WTC11 (cell line): ENCODE data around the gene RPL7L1. TPM values are rescaled to one million over a fixed set of nuclear protein-coding genes. Genes with fewer than 3 reads are reported as not detected.

Experiments
- ATAC-seq: fragments of 200-7000 bp; cut with Tn5 transposase; 2 replicates; pipeline ENCODE4 v1.10.0; 2021; ENCODE audit warnings: mild to moderate bottlenecking, moderate library complexity
- CTCF ChIA-PET: fragments of 300-600 bp; sonication (Branson Sonifier 250); formaldehyde crosslinking; loops from one replicate; lab custom pipeline; 2021; ENCODE audit warnings: antibody characterized with exemption; lab: Charles Lee
- POLR2A ChIA-PET: fragments of 350-600 bp; sonication (Branson Sonifier 250); formaldehyde crosslinking; loops from one replicate; lab custom pipeline; 2021; ENCODE audit warnings: antibody characterized with exemption; lab: Charles Lee
- DNase-seq: peaks from one replicate; pipeline ENCODE4 v3.0.0; 2021; ENCODE audit warnings: low spot score
- H3K27ac Mint-ChIP-seq: 2 replicates; pipeline ENCODE4 v1.8.0; 2021; ENCODE audit warnings: mixed read lengths
- H3K27me3 Mint-ChIP-seq: 2 replicates; pipeline ENCODE4 v1.8.0; 2021; ENCODE audit warnings: low read depth, mild to moderate bottlenecking, moderate library complexity, mixed read lengths
- H3K36me3 Mint-ChIP-seq: 2 replicates; pipeline ENCODE4 v1.8.0; 2021; ENCODE audit warnings: mixed read lengths
- H3K4me1 Mint-ChIP-seq: 2 replicates; pipeline ENCODE4 v1.8.0; 2022; ENCODE audit warnings: mixed read lengths
- H3K4me3 Mint-ChIP-seq: 2 replicates; pipeline ENCODE4 v1.8.0; 2021; ENCODE audit warnings: mild to moderate bottlenecking, moderate library complexity, mixed read lengths
- H3K9me3 Mint-ChIP-seq: 2 replicates; pipeline ENCODE4 v1.8.0; 2021; ENCODE audit warnings: mixed read lengths
- ATF2 ChIP-seq: sonication (generic); formaldehyde crosslinking; IDR thresholded peaks from 2 replicates; pipeline ENCODE4 v1.8.1; 2022; ENCODE audit warnings: low read depth, missing genetic modification reagents, borderline replicate concordance
- GRHL2 ChIP-seq: fragments of 250-450 bp; sonication (Bioruptor Pico); IDR thresholded peaks from 2 replicates; pipeline ENCODE4 v1.8.0; 2022; ENCODE audit warnings: mild to moderate bottlenecking, moderate library complexity; ENCODE audit not compliant: insufficient replicate concordance, severe bottlenecking
- GTF2I ChIP-seq: fragments of 250-450 bp; sonication (Bioruptor Pico); conservative IDR thresholded peaks from 2 replicates; pipeline ENCODE4 v1.4.0; 2021; ENCODE audit warnings: mild to moderate bottlenecking
- HMGXB4 ChIP-seq: sonication (generic); formaldehyde crosslinking; IDR thresholded peaks from 2 replicates; pipeline ENCODE4 v1.8.1; 2023; ENCODE audit warnings: mild to moderate bottlenecking, moderate library complexity, missing genetic modification reagents
- JAZF1 ChIP-seq: fragments of 250-450 bp; sonication (Bioruptor Pico); IDR thresholded peaks from 2 replicates; pipeline ENCODE4 v1.9.0; 2021; ENCODE audit warnings: moderate library complexity, mild to moderate bottlenecking, inconsistent platforms
- KAT7 ChIP-seq: sonication (generic); formaldehyde crosslinking; IDR thresholded peaks from 2 replicates; pipeline ENCODE4 v1.8.1; 2023; ENCODE audit warnings: missing genetic modification reagents, mild to moderate bottlenecking, borderline replicate concordance
- MYBL2 ChIP-seq: sonication (generic); formaldehyde crosslinking; IDR thresholded peaks from 2 replicates; pipeline ENCODE4 v1.8.1; 2023; ENCODE audit warnings: mild to moderate bottlenecking, moderate library complexity, missing genetic modification reagents
- NR2C2 ChIP-seq: sonication (generic); formaldehyde crosslinking; IDR thresholded peaks from 2 replicates; pipeline ENCODE4 v1.8.0; 2022; ENCODE audit warnings: mild to moderate bottlenecking, missing genetic modification reagents
- RELA ChIP-seq: sonication (generic); formaldehyde crosslinking; IDR thresholded peaks from 2 replicates; pipeline ENCODE4 v1.8.1; 2022; ENCODE audit warnings: missing genetic modification reagents, mild to moderate bottlenecking, borderline replicate concordance
- SP1 ChIP-seq: sonication (generic); formaldehyde crosslinking; conservative IDR thresholded peaks from 2 replicates; pipeline ENCODE4 v1.8.1; 2022; ENCODE audit warnings: missing genetic modification reagents
- TEAD4 ChIP-seq: sonication (generic); formaldehyde crosslinking; IDR thresholded peaks from 2 replicates; pipeline ENCODE4 v1.8.0; 2022; ENCODE audit warnings: mild to moderate bottlenecking, missing genetic modification reagents
- TP53 ChIP-seq: sonication (generic); formaldehyde crosslinking; IDR thresholded peaks from 2 replicates; pipeline ENCODE4 v1.8.1; 2023; ENCODE audit warnings: mild to moderate bottlenecking, missing genetic modification reagents
- USF2 ChIP-seq: sonication (generic); formaldehyde crosslinking; IDR thresholded peaks from 2 replicates; pipeline ENCODE4 v1.8.1; 2023; ENCODE audit warnings: mild to moderate bottlenecking, missing genetic modification reagents, moderate library complexity
- ZNF263 ChIP-seq: sonication (generic); formaldehyde crosslinking; IDR thresholded peaks from 2 replicates; pipeline ENCODE4 v1.8.1; 2022; ENCODE audit warnings: low read depth, mild to moderate bottlenecking, moderate library complexity, missing genetic modification reagents
- ZNF396 ChIP-seq: fragments of 250-450 bp; sonication (Bioruptor Pico); IDR thresholded peaks from 2 replicates; pipeline ENCODE4 v1.8.0; 2021; ENCODE audit warnings: mild to moderate bottlenecking, moderate library complexity, borderline replicate concordance
- ZNF416 ChIP-seq: fragments of 250-450 bp; sonication (Bioruptor Pico); IDR thresholded peaks from 2 replicates; pipeline ENCODE4 v1.9.0; 2021; ENCODE audit warnings: mild to moderate bottlenecking, inconsistent platforms
- ZNF423 ChIP-seq: fragments of 250-450 bp; sonication (Bioruptor Pico); IDR thresholded peaks from 2 replicates; pipeline ENCODE4 v2.1.2; 2022; ENCODE audit warnings: mild to moderate bottlenecking, moderate library complexity
- ZNF671 ChIP-seq: fragments of 250-450 bp; sonication (Bioruptor Pico); IDR thresholded peaks from 2 replicates; pipeline ENCODE4 v1.8.0; 2021; ENCODE audit warnings: mild to moderate bottlenecking
- ZSCAN18 ChIP-seq: fragments of 250-450 bp; sonication (Bioruptor Pico); IDR thresholded peaks from 2 replicates; pipeline ENCODE4 v2.1.2; 2022; ENCODE audit warnings: mild to moderate bottlenecking, moderate library complexity
- total RNA-seq: library from RNA; stranded (reverse); gene quantifications from 3 replicates; pipeline ENCODE4 v1.2.3, GENCODE V29; 2021
- TF ChIP-seq, protein P1 (sequence below): sonication (generic); formaldehyde crosslinking; conservative IDR thresholded peaks from 2 replicates; pipeline ENCODE4 v1.8.1; 2023; ENCODE audit warnings: mild to moderate bottlenecking, low read depth, missing genetic modification reagents, moderate library complexity
- TF ChIP-seq, protein P2 (sequence below): sonication (generic); formaldehyde crosslinking; IDR thresholded peaks from 2 replicates; pipeline ENCODE4 v1.8.1; 2022; ENCODE audit warnings: mild to moderate bottlenecking, moderate library complexity, missing genetic modification reagents
- TF ChIP-seq, protein P3 (sequence below): fragments of 200-600 bp; IDR thresholded peaks from 2 replicates; pipeline ENCODE4 v1.8.0; 2022; ENCODE audit warnings: antibody characterized with exemption

RPL7L1 gene
- total RNA-seq, 1 experiment from 2014 or later: 107 TPM

DNA sequence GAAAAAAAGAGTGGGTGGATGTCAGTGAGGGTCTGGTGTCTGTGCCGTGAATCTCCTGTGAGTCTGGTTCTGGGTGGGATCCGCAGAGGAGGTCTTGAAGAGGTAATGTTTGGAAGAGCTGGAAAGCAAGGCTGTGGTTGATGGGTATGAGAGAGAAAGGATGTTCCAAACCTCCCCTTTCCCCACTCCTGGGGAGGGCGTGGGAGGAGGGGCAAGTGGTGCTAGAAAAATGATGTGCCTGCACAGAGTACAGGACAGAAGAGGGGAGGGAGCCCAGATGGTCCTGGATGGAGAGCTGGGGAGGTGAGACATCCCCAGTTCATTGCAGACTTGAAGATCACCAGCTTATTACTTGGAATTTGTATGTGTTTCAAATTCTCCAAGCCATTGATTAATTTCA lies 53.0 kb downstream of the RPL7L1 start:
- H3K36me3 Mint-ChIP-seq: peaks cover 39% of the 10 kb centered on the region
- TF ChIP-seq ZNF423 (CRISPR knock-in tag): no peak
- TF ChIP-seq ATF2: no peak
- TF ChIP-seq, protein P1, sequence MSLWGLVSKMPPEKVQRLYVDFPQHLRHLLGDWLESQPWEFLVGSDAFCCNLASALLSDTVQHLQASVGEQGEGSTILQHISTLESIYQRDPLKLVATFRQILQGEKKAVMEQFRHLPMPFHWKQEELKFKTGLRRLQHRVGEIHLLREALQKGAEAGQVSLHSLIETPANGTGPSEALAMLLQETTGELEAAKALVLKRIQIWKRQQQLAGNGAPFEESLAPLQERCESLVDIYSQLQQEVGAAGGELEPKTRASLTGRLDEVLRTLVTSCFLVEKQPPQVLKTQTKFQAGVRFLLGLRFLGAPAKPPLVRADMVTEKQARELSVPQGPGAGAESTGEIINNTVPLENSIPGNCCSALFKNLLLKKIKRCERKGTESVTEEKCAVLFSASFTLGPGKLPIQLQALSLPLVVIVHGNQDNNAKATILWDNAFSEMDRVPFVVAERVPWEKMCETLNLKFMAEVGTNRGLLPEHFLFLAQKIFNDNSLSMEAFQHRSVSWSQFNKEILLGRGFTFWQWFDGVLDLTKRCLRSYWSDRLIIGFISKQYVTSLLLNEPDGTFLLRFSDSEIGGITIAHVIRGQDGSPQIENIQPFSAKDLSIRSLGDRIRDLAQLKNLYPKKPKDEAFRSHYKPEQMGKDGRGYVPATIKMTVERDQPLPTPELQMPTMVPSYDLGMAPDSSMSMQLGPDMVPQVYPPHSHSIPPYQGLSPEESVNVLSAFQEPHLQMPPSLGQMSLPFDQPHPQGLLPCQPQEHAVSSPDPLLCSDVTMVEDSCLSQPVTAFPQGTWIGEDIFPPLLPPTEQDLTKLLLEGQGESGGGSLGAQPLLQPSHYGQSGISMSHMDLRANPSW: no peak
- no peak for TF ChIP-seq SP1 (CRISPR knock-in tag)
- no peak overlapping the region for H3K4me3 Mint-ChIP-seq
- ChIA-PET POLR2A (no interaction called here), CTCF (interaction anchor here (0.5 to 1.4 kb wide), 3 partner anchors 21 to 296 kb away, joined by 3 to 5 read pairs (median 3); partner anchors contain the start of gene DNPH1)
- ATAC-seq (no peak), DNase-seq (no peak)
- no peaks in the 10 kb centered on the region for H3K27me3 Mint-ChIP-seq
- H3K27ac Mint-ChIP-seq: peak overlapping the region; percentile 11
- H3K9me3 Mint-ChIP-seq: no peaks in the 10 kb centered on the region
- H3K4me1 Mint-ChIP-seq: peaks cover 34% of the 10 kb centered on the region

DNA sequence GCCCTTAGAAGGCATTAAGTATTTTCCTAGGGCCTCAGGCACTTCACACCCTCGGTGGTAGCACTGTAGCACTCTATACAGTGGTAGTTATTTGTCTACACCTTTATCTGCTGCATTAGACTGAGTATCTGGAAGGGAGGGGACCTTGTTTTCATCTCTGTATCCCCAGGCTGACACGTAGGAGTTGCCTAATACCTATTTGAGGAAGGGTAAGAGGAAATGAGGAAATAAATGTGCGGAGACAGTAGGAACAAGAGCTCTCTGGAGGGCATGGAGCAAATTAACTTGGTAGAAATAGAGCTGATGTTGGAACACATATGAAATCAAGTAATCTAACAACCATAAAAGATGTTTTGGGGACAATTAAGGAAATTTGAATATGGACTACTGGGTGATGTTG lies 53.8 kb downstream of the RPL7L1 start:
- TF ChIP-seq GTF2I (CRISPR knock-in tag) (no peak), ZNF416 (CRISPR knock-in tag) (no peak), GRHL2 (CRISPR knock-in tag) (no peak)
- TF ChIP-seq, protein P2, sequence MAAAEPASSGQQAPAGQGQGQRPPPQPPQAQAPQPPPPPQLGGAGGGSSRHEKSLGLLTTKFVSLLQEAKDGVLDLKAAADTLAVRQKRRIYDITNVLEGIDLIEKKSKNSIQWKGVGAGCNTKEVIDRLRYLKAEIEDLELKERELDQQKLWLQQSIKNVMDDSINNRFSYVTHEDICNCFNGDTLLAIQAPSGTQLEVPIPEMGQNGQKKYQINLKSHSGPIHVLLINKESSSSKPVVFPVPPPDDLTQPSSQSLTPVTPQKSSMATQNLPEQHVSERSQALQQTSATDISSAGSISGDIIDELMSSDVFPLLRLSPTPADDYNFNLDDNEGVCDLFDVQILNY (CRISPR knock-in tag): no peak
- ChIA-PET CTCF (interaction anchor here (0.5 to 0.7 kb wide), 2 partner anchors 22 to 217 kb away, joined by 3 to 5 read pairs; no protein-coding TSS in a partner anchor), POLR2A (interaction anchor here (1.0 kb wide), 1 partner anchor 21 kb away, joined by 3 read pairs; no protein-coding TSS in a partner anchor)
- Mint-ChIP-seq H3K9me3 (no peaks in the 10 kb centered on the region), H3K4me1 (peaks cover 33% of the 10 kb centered on the region), H3K27me3 (peaks cover 2% of the 10 kb centered on the region; the same call in 1 of the 2 replicates), H3K27ac (peak overlapping the region; percentile 11; the same call in 1 of the 2 replicates), H3K4me3 (no peak overlapping the region), H3K36me3 (peaks cover 47% of the 10 kb centered on the region)
- no peak for ATAC-seq
- no peak for DNase-seq

GRCh38 chr6:42935322-42935721 lies 55.9 kb downstream of the RPL7L1 start:
- DNase-seq: no peak
- H3K4me1 Mint-ChIP-seq: peaks cover 38% of the 10 kb centered on the region
- no peak overlapping the region; the same call in 1 of the 2 replicates for H3K27ac Mint-ChIP-seq
- CTCF ChIA-PET: interaction anchor here (1.2 kb wide), 1 partner anchor 24 kb away, joined by 3 read pairs; no protein-coding TSS in a partner anchor
- ATAC-seq: no peak
- H3K9me3 Mint-ChIP-seq: no peaks in the 10 kb centered on the region
- no peak overlapping the region for H3K4me3 Mint-ChIP-seq
- H3K27me3 Mint-ChIP-seq: peaks cover 2% of the 10 kb centered on the region; the same call in 1 of the 2 replicates
- H3K36me3 Mint-ChIP-seq: peaks cover 57% of the 10 kb centered on the region
- POLR2A ChIA-PET: no interaction called here
- TF ChIP-seq MYBL2 (no peak), ZSCAN18 (no peak), KAT7 (no peak), TEAD4 (CRISPR knock-in tag) (no peak), ZNF671 (CRISPR knock-in tag) (no peak), HMGXB4 (CRISPR knock-in tag) (no peak), JAZF1 (CRISPR knock-in tag) (no peak), ZNF396 (CRISPR knock-in tag) (no peak), RELA (CRISPR knock-in tag) (no peak), ZNF263 (CRISPR knock-in tag) (no peak), NR2C2 (CRISPR knock-in tag) (no peak), USF2 (CRISPR knock-in tag) (no peak), TP53 (CRISPR knock-in tag) (no peak)
- TF ChIP-seq, protein P3, sequence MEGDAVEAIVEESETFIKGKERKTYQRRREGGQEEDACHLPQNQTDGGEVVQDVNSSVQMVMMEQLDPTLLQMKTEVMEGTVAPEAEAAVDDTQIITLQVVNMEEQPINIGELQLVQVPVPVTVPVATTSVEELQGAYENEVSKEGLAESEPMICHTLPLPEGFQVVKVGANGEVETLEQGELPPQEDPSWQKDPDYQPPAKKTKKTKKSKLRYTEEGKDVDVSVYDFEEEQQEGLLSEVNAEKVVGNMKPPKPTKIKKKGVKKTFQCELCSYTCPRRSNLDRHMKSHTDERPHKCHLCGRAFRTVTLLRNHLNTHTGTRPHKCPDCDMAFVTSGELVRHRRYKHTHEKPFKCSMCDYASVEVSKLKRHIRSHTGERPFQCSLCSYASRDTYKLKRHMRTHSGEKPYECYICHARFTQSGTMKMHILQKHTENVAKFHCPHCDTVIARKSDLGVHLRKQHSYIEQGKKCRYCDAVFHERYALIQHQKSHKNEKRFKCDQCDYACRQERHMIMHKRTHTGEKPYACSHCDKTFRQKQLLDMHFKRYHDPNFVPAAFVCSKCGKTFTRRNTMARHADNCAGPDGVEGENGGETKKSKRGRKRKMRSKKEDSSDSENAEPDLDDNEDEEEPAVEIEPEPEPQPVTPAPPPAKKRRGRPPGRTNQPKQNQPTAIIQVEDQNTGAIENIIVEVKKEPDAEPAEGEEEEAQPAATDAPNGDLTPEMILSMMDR: no peak
